HEK293 (cell line): Measurements from ENCODE around the gene PPP3CA.
"Not testable (repeated sequence)": the region's sequence is repeated elsewhere in the genome, so short reads cannot be mapped to it uniquely, and the experiment has no call there.

Source experiments
- GLI4 ChIP-seq: fragments of 450-650 bp; formaldehyde crosslinking; IDR thresholded peaks from 2 replicates; pipeline ENCODE4 v1.5.1; 2016; ENCODE audit warnings: missing biosample characterization, missing genetic modification characterization
- MZF1 ChIP-seq: fragments of 450-650 bp; formaldehyde crosslinking; IDR thresholded peaks from 2 replicates; pipeline ENCODE4 v1.5.1; 2017; ENCODE audit warnings: missing biosample characterization, missing genetic modification characterization, borderline replicate concordance
- ZSCAN30 ChIP-seq: fragments of 450-650 bp; IDR thresholded peaks from 2 replicates; pipeline ENCODE4 v1.5.1; 2018; ENCODE audit warnings: missing biosample characterization, mild to moderate bottlenecking, missing genetic modification characterization, moderate library complexity
- TF ChIP-seq, protein P1 (sequence below): fragments of 450-650 bp; formaldehyde crosslinking; IDR thresholded peaks from 2 replicates; pipeline ENCODE4 v1.5.1; 2016; ENCODE audit warnings: missing biosample characterization, missing genetic modification characterization

DNA sequence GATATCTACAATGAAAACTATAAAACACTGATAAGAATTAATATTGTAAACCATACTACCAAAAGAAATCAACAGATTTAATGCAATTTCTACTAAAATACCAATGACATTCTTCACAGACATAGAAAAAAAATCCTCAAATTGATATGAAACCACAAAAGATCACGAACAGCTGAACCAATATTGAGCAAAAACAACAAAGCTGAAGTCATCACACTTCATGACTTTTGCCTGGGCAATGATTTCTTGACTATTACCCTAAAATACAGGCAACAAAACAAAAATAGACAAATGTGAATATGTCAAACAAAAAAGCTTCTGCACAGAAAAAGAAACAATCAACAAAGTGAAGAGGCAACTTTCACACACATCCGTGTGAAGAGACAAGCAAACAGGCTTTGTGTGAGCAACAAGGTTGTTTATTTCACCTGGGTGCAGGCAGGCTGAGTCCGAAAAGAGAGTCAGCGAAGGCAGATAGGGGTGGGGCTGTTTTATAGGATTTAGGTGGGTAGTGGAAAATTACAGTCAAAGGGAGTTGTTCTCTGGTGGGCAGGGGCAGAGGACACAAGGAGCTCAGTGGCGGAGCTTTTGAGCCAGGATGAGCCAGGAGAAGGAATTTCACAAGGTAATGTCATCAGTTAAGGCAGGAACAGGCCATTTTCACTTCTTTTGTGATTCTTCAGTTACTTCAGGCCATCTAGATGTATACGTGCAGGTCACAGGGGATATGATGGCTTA is 355.8 kb downstream of the PPP3CA start:
- TF ChIP-seq, protein P1, sequence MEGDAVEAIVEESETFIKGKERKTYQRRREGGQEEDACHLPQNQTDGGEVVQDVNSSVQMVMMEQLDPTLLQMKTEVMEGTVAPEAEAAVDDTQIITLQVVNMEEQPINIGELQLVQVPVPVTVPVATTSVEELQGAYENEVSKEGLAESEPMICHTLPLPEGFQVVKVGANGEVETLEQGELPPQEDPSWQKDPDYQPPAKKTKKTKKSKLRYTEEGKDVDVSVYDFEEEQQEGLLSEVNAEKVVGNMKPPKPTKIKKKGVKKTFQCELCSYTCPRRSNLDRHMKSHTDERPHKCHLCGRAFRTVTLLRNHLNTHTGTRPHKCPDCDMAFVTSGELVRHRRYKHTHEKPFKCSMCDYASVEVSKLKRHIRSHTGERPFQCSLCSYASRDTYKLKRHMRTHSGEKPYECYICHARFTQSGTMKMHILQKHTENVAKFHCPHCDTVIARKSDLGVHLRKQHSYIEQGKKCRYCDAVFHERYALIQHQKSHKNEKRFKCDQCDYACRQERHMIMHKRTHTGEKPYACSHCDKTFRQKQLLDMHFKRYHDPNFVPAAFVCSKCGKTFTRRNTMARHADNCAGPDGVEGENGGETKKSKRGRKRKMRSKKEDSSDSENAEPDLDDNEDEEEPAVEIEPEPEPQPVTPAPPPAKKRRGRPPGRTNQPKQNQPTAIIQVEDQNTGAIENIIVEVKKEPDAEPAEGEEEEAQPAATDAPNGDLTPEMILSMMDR (tag by site-specific recombination): not testable (repeated sequence)
- not testable (repeated sequence) for TF ChIP-seq GLI4 (tag by site-specific recombination); ZSCAN30; MZF1 (tag by site-specific recombination)
